HG02981 (cell line): ENCODE results near the gene ZGLP1.

ENCODE experiments used
- ATAC-seq: cut with Tn5 transposase; IDR thresholded peaks from one replicate; pipeline ENCODE4 v1.9.1; 2021; ENCODE audit warnings: mild to moderate bottlenecking, moderate library complexity; ENCODE audit not compliant: unreplicated experiment

The ZGLP1 gene

GRCh38 chr19:10295847-10296591 lies 13.6 kb downstream of the ZGLP1 start:
- no peak for ATAC-seq

GRCh38 chr19:10295305-10295846 lies 14.2 kb downstream of the ZGLP1 start:
- ATAC-seq: peak; percentile 61

- no peak for ATAC-seq
Measured at GRCh38 chr19:10294368-10294697, 15.3 kb downstream of the ZGLP1 start.

GRCh38 chr19:10293637-10294367 lies 15.8 kb downstream of the ZGLP1 start:
- ATAC-seq: no peak

GRCh38 chr19:10292789-10293636 lies 16.6 kb downstream of the ZGLP1 start:
- no peak for ATAC-seq

- peak; percentile 38 for ATAC-seq
Measured at GRCh38 chr19:10292206-10292788, 17.3 kb downstream of the ZGLP1 start.

GRCh38 chr19:10291554-10292205 lies 17.9 kb downstream of the ZGLP1 start:
- no peak for ATAC-seq

GRCh38 chr19:10290876-10291553 lies 18.6 kb downstream of the ZGLP1 start:
- no peak for ATAC-seq

GRCh38 chr19:10290357-10290875 lies 19.2 kb downstream of the ZGLP1 start:
- no peak for ATAC-seq

- no peak for ATAC-seq
Measured at GRCh38 chr19:10289836-10290356, 19.7 kb downstream of the ZGLP1 start, which contains the start of gene ICAM5. TSS of gene ICAM5 (plus strand) at chr19:10289952. CDS start at chr19:10290044, 92 bp downstream.

- ATAC-seq: no peak
Measured at GRCh38 chr19:10289167-10289835, 20.3 kb downstream of the ZGLP1 start.

GRCh38 chr19:10288662-10289166 lies 20.9 kb downstream of the ZGLP1 start:
- ATAC-seq: no peak

GRCh38 chr19:10286803-10287737 lies 22.5 kb downstream of the ZGLP1 start, which contains the start of gene ICAM4:
TSS of gene ICAM4 (plus strand) at chr19:10286955. CDS start at chr19:10287013, 58 bp downstream.
- ATAC-seq: no peak

- no peak for ATAC-seq
Measured at GRCh38 chr19:10285393-10285792, 24.2 kb downstream of the ZGLP1 start.

GRCh38 chr19:10284960-10285278 lies 24.7 kb downstream of the ZGLP1 start:
- no peak for ATAC-seq

- no peak for ATAC-seq
Measured at GRCh38 chr19:10284065-10284959, 25.3 kb downstream of the ZGLP1 start.
